ENCODE results near the gene CFAP43.

DNA sequence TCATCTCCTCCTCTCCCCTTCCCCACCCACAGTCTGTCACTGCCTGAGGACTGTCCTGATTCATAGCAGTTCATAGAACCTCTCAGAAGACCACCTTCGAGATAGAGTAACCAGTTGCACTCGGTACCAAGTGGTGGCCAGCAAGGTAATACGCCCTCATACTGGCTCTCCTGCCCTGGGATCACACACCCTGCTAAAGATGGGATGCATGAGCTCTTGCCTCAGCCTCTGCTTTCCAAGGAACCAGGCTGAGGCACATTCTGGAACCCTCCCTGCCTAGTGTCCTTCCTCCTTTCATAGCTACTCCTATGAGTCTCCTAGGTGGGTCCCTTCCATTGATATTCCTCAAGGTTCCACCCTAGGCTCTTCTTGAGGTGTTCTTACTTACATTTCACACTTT lies 15.5 kb downstream of the CFAP43 start:
- TF ChIP-seq, protein P1, sequence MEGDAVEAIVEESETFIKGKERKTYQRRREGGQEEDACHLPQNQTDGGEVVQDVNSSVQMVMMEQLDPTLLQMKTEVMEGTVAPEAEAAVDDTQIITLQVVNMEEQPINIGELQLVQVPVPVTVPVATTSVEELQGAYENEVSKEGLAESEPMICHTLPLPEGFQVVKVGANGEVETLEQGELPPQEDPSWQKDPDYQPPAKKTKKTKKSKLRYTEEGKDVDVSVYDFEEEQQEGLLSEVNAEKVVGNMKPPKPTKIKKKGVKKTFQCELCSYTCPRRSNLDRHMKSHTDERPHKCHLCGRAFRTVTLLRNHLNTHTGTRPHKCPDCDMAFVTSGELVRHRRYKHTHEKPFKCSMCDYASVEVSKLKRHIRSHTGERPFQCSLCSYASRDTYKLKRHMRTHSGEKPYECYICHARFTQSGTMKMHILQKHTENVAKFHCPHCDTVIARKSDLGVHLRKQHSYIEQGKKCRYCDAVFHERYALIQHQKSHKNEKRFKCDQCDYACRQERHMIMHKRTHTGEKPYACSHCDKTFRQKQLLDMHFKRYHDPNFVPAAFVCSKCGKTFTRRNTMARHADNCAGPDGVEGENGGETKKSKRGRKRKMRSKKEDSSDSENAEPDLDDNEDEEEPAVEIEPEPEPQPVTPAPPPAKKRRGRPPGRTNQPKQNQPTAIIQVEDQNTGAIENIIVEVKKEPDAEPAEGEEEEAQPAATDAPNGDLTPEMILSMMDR (IDR thresholded peaks at IDR 0.05), result no peak
- TF ChIP-seq EP300 (IDR thresholded peaks at IDR 0.05), result no peak

All from esophagus muscularis mucosa (tissue), 3 donors.